Mesodermal cell (in vitro differentiated cells): ENCODE data around the gene NOTCH3.

ENCODE experiments used
- H3K27ac ChIP-seq: 2 replicates; pipeline ENCODE4 v1.7.0; 2013; ENCODE audit warnings: mild to moderate bottlenecking, low read depth, low read length, moderate library complexity; ENCODE audit not compliant: severe bottlenecking
- H3K36me3 ChIP-seq: 2 replicates; pipeline ENCODE4 v1.7.1; 2013; ENCODE audit warnings: mild to moderate bottlenecking, low read length, moderate library complexity; ENCODE audit not compliant: control insufficient read depth, insufficient read depth
- H3K4me1 ChIP-seq: one replicate; pipeline ENCODE4 v1.7.1; 2013; ENCODE audit warnings: mild to moderate bottlenecking, low read length; ENCODE audit not compliant: insufficient read depth, control insufficient read depth, poor library complexity, severe bottlenecking
- H3K4me3 ChIP-seq: 2 replicates; pipeline ENCODE4 v1.7.0; 2013; ENCODE audit warnings: low read length, control low read depth, mild to moderate bottlenecking; ENCODE audit not compliant: insufficient read depth, poor library complexity, severe bottlenecking; ENCODE audit errors: extremely low read depth
- H3K9me3 ChIP-seq: 2 replicates; pipeline ENCODE4 v1.7.1; 2013; ENCODE audit warnings: mild to moderate bottlenecking, low read length, moderate library complexity; ENCODE audit not compliant: control insufficient read depth
- WGBS, 2 experiments: methylation state at CpG; one replicate each; pipeline ENCODE4 v1.1.5; 2013; ENCODE audit warnings: missing lambda C conversion rate in 2 of 2; ENCODE audit not compliant: insufficient coverage in 2 of 2; 5-methylcytosine and 5-hydroxymethylcytosine counted together

Gene NOTCH3

GRCh38 chr19:15194938-15195337 lies 5.9 kb downstream of the NOTCH3 start:
- WGBS, 2 experiments, result 83 to 100% methylated on average over 3 of the region's 6 CpGs
- peaks cover 56% of the 10 kb centered on the region for H3K36me3 ChIP-seq

GRCh38 chr19:15191982-15192381 lies 8.8 kb downstream of the NOTCH3 start:
- Histone ChIP-seq H3K4me3 (no peak overlapping the region), H3K27ac (no peak overlapping the region), H3K36me3 (peaks cover 70% of the 10 kb centered on the region), H3K9me3 (no peaks in the 10 kb centered on the region), H3K4me1 (peaks cover 2% of the 10 kb centered on the region)
- 98 to 100% methylated on average over 17 to 18 of the region's 18 CpGs for WGBS, 2 experiments

More at GRCh38 chr19:15194938-15195337, 5.9 kb downstream of the NOTCH3 start:
- H3K27ac ChIP-seq, result no peak overlapping the region
- H3K9me3 ChIP-seq, result no peaks in the 10 kb centered on the region
- no peak overlapping the region for H3K4me3 ChIP-seq
- peaks cover 2% of the 10 kb centered on the region for H3K4me1 ChIP-seq

GRCh38 chr19:15191514-15191913 lies 9.3 kb downstream of the NOTCH3 start:
- H3K27ac ChIP-seq, result no peak overlapping the region
- WGBS, 2 experiments, result 92 to 96% methylated on average over 16 to 18 of the region's 18 CpGs
- H3K4me3 ChIP-seq, result no peak overlapping the region
- no peaks in the 10 kb centered on the region for H3K9me3 ChIP-seq
- H3K36me3 ChIP-seq, result peaks cover 70% of the 10 kb centered on the region
- H3K4me1 ChIP-seq, result peaks cover 2% of the 10 kb centered on the region

GRCh38 chr19:15188851-15189250 lies 11.9 kb downstream of the NOTCH3 start:
- peaks cover 89% of the 10 kb centered on the region for H3K36me3 ChIP-seq
- WGBS, 2 experiments, result 96 to 97% methylated on average over 20 to 24 of the region's 24 CpGs

GRCh38 chr19:15187026-15188007 lies 13.5 kb downstream of the NOTCH3 start:
- Histone ChIP-seq H3K4me1 (no peaks in the 10 kb centered on the region), H3K27ac (no peak overlapping the region), H3K36me3 (peaks cover 89% of the 10 kb centered on the region), H3K4me3 (no peak overlapping the region), H3K9me3 (no peaks in the 10 kb centered on the region)
- WGBS, 2 experiments, result 97 to 98% methylated on average over 26 to 36 of the region's 38 CpGs

More at GRCh38 chr19:15188851-15189250, 11.9 kb downstream of the NOTCH3 start:
- no peaks in the 10 kb centered on the region for H3K9me3 ChIP-seq
- no peaks in the 10 kb centered on the region for H3K4me1 ChIP-seq
- H3K27ac ChIP-seq, result no peak overlapping the region
- no peak overlapping the region for H3K4me3 ChIP-seq

GRCh38 chr19:15185188-15185587 lies 15.6 kb downstream of the NOTCH3 start:
- Histone ChIP-seq H3K4me1 (no peaks in the 10 kb centered on the region), H3K9me3 (no peaks in the 10 kb centered on the region), H3K36me3 (peaks cover 94% of the 10 kb centered on the region), H3K27ac (no peak overlapping the region), H3K4me3 (no peak overlapping the region)
- 94 to 96% methylated on average over 9 to 10 of the region's 12 CpGs for WGBS, 2 experiments

GRCh38 chr19:15184776-15185175 lies 16.0 kb downstream of the NOTCH3 start:
- no peak overlapping the region for H3K4me3 ChIP-seq
- H3K36me3 ChIP-seq, result peaks cover 93% of the 10 kb centered on the region
- H3K9me3 ChIP-seq, result no peaks in the 10 kb centered on the region
- WGBS, 2 experiments, result 100% methylated on average over 2 of the region's 4 CpGs; no CpG with 5 or more reads in 1 of the 2 experiments
- no peak overlapping the region for H3K27ac ChIP-seq
- H3K4me1 ChIP-seq, result no peaks in the 10 kb centered on the region

- WGBS, 2 experiments, result 83 to 92% methylated on average over 14 to 23 of the region's 23 CpGs
- no peak overlapping the region for H3K4me3 ChIP-seq
- peaks cover 85% of the 10 kb centered on the region for H3K36me3 ChIP-seq
- no peaks in the 10 kb centered on the region for H3K4me1 ChIP-seq
- H3K27ac ChIP-seq, result no peak overlapping the region
- no peaks in the 10 kb centered on the region for H3K9me3 ChIP-seq
Observed at GRCh38 chr19:15181394-15181793, 19.4 kb downstream of the NOTCH3 start.

- Histone ChIP-seq H3K36me3 (peaks cover 85% of the 10 kb centered on the region), H3K9me3 (no peaks in the 10 kb centered on the region), H3K4me1 (no peaks in the 10 kb centered on the region), H3K27ac (no peak overlapping the region), H3K4me3 (no peak overlapping the region)
- 80 to 86% methylated on average over 15 to 38 of the region's 39 CpGs for WGBS, 2 experiments
Observed at GRCh38 chr19:15180451-15181390, 20.1 kb downstream of the NOTCH3 start.

- H3K27ac ChIP-seq, result no peak overlapping the region
- peaks cover 83% of the 10 kb centered on the region for H3K36me3 ChIP-seq
- WGBS, 2 experiments, result 96 to 98% methylated on average over 27 to 33 of the region's 33 CpGs
- no peak overlapping the region for H3K4me3 ChIP-seq
- no peaks in the 10 kb centered on the region for H3K4me1 ChIP-seq
- no peaks in the 10 kb centered on the region for H3K9me3 ChIP-seq
Observed at GRCh38 chr19:15178629-15179308, 22.0 kb downstream of the NOTCH3 start.
